NCI-H82 treated with DMSO at 0.1 percent for 48 hours (cell line): ENCODE data around the gene FABP3.

Source experiments
- DNase-seq: peaks from one replicate; lab custom pipeline; 2025; ENCODE audit not compliant: unreplicated experiment; lab: John Stamatoyannopoulos, UW

The FABP3 gene

GRCh38 chr1:31373056-31373896 is at the start of gene FABP3:
FABP3 (minus strand) TSS chr1:31373076; CDS start chr1:31373014, 62 bp downstream.
- peak; percentile 42 for DNase-seq

DNA sequence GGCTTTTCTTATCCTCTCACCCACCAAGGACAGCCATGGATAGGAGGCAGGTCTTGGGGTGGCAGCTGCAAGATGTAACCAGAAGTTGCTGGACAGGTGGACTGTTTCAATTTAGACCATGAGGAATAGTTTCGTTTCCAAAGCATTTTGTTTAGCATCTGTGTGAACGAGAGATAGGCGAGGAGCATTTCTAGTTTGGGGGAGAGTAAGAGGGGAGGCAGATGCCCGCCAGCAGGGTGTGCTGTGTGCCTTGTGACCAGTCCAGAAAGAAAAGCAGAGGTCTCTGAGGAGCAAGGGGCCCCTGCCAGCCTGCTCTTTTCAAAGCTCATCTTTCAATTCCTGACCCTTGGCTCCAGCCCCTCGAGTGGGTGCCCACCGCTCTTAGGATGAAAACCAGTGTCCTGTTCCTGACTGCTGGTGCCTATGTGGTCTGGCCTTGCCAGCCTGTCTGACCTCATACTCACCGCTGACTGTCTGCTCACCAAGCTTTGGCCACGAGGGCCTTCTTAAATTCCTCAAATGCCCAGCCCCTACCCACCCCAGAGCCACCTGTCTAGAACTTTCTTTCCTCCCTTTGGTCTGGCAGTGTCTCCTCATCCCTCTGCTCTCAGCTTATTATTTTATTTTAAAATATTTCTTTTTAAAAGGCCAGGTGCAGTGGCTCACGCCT is 48.6 kb upstream of the FABP3 start:
- peak; percentile 14 for DNase-seq

DNA sequence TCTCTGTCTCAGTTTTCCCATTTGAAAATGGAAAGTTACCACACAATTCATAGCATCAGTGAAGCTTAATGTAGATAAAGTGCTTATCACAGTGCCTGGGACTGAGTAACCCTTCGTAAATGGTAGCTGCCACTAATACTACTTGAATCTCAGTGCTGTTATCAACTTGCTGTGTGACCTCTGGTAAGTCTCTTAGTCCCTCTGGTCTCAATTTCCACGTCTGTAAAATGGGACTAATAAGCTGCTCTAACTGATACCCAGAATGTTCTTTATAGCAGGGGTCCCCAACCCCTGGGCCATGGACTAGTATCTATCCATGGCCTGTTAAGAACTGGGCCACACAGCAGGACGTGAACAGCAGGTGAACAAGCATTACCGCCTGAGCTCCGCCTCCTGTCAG is 47.8 kb upstream of the FABP3 start:
- DNase-seq = no peak

- DNase-seq = no peak
Measured at GRCh38 chr1:31418626-31419323, 45.9 kb upstream of the FABP3 start.

DNA sequence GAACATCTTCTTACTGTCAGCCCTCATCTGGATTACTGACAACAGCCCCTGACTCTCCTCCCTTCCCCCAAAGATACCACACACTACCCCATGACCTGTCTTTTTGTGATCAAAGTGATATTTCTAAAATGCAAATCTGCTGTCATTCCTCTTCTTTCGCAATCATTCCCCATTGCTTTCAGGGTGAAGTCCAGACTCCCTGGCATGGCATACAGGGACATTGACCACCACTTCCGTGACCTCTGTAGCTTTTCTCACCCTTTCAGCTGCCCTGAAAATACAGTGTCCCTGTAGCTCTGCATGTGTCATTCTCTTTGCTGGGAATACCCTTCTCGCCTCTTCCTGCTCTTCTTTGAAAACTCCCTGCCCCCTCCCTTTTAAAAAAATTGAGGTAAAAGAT is 44.3 kb upstream of the FABP3 start:
- no peak for DNase-seq

DNA sequence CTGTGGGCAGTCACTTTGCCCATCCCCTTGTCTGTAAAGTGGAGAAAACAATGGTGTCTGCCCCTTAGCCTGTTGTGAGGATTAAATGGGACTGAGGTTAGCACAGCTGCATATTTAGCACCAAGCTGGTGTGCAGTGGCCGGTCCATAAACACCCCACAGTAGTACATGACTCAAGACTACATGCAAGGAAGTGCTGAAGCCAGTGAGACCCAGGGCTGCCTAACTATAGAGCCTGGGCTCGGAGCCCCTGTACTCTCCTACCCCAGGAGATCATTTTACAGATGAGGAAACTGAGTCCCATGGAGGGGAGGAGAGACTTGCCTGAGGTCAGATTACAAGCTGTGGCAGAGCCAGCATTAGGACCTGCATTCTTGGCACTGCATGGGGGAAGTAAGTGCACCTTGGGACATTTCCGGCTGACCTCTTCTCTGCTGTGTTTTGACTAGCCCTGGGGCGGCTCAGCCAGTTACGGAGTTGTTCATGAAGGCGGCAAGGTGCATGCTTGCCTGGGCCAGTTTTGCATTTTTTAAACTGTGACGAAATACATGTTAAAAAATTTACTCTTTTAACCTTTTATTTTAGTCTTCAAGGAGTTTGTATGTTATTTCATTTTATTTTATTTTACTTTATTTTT is 43.3 kb upstream of the FABP3 start:
- no peak for DNase-seq

DNA sequence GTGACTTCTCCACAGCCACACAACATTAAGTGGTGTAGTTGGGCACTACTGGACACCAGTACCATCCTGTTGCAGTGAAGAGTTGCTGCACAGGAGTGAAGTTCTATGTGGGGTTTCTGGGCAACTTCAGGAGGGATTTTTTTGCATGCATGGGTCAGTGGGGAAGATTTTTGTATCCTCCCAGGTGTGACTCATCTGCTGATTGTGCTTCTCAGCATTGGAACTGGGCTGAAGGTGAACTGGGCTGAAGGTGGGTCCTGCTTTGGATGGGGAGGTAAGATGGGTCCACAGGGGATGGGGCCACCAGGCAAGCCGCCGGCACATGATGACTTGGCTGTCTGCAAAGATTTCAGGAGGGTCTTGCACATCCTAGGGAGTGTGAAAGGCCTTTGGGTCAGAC is 42.8 kb upstream of the FABP3 start:
- DNase-seq = no peak

GRCh38 chr1:31414980-31415370 is 42.1 kb upstream of the FABP3 start:
- DNase-seq = no peak

GRCh38 chr1:31413405-31414001 is 40.6 kb upstream of the FABP3 start:
- DNase-seq = no peak

- DNase-seq = no peak
Measured at GRCh38 chr1:31412732-31413404, 40.0 kb upstream of the FABP3 start, which contains the start of gene SERINC2. SERINC2 (plus strand) TSS chr1:31413213; CDS start chr1:31413266, 53 bp downstream.

DNA sequence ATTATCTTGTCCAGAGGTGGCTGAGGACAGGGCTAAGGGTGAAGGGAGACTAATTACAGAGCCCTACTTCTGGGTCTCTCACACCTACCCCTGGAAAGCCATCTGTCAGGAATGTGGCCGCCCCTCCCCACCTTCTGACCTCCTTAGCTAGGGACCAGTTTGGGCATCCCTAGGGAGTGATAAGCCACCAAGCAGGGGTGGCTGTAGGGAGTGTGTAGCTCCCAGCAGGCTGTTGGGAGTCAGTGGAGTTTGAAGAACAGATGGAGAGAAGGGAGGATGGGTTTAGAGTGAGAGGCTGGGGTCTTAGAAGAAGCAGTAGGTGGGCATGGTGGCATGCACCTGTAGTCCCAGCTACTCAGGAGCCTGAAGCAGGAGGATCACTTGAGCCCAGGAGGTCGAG is 39.3 kb upstream of the FABP3 start:
- DNase-seq = peak; percentile 45

DNA sequence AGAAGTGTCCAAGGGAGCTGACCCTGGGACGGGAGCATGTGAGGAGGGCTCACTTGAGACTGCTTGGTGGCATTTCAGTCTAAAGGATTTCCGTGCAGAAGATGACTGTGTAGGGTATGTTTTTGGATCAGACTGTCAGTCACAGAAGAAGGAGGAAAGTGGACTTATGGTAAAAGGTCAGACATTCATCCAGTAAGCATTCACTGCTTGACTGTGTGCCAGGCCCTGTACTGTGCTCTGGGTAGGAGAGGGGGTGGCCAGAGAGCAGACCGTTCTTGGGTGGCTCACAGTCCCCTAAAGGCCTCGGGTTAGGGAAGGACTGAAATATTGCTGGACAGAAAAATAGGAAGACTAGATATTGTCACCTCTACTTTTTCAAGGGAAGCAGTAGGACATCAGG is 38.0 kb upstream of the FABP3 start:
- DNase-seq = no peak

DNA sequence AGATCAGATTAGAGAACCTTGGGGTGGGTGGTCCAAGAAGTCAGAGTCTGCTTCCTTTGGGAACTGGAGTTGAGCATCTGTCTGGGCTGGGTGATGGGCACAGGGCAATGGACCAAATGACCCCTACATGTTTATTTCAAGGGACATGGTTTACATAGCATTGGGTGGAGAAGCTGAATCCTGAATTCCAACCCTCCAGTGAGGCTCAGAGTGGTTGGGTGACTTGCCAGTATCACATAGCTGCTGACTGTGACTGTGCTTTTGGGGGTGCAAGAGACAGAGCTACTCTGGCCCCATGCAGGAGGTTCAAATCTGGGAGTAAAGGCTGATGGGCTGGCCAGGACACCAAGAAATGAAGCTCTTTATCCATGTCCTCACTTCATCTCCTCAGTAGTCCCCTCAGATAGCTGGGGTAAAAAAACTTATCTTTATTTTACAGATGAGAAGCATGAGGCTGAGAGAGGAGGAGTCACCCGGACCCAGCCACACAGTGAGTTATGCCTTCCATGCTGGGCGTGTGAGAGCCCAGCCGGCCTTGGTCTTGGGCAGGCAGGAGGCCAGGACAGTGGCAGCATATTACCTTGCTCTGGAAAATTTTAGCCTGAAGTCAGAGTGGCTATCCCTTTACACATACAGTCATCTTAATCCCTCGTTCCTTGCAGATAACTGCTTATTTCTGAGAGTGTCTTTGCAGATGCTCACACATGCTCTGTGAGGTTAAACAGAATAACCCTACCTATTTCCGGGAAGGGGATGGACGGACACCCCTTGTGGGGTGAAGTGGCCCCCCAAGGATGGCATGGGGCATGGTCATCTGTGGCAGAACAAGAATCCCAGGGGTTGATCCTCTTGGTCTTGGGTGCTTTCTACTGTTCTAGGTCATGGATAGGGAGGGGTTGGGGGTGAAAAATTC is 37.3 kb upstream of the FABP3 start:
- no peak for DNase-seq

DNA sequence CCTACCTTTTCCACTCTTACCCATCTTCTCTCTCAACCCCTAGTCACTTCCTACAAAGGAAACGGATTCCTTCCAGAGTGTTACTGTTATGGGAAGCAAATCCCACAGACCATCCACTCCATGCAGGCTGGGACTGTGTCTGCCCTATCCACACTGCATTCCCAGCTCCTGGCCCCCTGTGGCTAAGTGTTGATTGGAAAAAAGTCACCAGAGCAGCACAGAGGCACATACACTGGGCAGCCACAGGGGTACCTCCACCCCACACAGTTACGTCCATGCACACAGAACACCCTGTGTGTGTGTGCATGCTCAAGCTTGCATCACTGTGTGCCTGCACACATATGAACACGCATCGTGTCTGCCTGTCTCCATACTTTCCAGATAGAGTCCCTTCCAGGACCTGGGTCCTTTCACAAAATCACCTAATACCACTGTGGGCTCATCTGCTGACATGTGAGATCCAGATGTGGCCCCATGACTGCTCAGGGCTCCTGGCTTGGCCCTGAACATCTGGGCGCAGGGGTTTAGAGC is 36.0 kb upstream of the FABP3 start:
- DNase-seq = no peak

DNA sequence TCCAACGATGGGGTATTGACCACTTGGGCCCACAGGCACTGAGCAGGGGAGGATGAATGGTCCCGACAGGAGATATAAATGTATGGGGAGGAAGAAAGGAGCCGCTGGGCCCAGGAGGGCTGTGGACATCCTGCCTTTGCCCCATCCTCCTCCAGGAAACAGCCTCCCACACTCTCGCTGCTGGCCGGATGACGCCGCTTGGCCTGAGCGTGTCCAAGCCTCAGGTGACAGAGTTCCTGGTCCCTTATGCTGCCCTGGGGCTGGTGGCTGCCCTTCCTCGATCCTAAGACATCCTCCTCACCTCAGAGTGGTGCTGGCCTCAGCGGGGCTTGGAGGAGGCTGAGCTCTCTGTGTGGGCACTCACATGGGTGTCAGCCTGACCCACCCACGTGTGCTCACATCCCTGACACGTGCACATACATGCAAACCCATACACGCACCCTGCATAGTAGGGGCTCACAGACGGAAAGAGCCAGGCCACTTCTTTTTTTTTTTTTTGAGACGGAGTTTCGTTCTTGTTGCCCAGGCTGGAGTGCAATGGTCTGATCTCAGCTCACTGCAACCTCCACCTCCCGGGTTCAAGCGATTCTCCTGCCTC is 34.3 kb upstream of the FABP3 start:
- no peak for DNase-seq

DNA sequence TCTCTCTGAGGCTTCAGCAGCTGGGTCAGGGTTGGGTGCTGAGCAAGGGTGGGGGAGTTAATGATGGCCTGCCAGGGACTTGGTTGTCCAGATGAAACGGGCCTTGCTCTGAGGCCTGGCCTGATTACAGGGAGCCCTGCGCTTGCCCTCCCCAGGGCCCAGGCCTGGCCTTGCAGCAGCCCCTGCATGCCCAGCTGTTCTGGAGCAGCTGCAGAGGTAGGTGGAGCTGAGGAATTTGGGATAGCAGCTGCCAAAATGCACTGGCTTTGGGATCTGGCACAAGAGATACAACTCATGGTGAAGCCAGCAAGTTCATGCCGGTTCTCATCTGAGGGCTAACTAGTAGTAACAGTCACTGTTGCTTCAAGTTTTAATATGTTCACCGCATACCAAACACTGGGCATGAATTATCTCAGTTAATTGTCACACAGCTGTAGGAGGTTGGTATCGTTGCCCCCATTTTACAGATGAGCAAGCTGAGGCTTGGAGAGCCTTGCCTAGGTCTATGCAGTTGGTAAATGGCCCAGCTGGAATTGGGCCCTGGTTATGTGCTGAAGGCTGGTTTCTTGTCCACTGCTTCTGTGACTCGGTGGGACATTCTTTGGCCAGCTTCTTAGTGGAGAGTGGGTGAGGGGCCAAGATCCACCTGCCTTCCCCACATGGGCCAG is 32.8 kb upstream of the FABP3 start:
- DNase-seq = no peak

GRCh38 chr1:31401241-31401640 is 28.4 kb upstream of the FABP3 start:
- DNase-seq = no peak

GRCh38 chr1:31400393-31400792 is 27.5 kb upstream of the FABP3 start:
- no peak for DNase-seq
